CD4-positive, alpha-beta T cell treated with Interferon gamma for 1 hour (primary cell): Measurements from ENCODE around the gene ARHGAP5.
"Not testable (repeated sequence)": the region's sequence is repeated elsewhere in the genome, so short reads cannot be mapped to it uniquely, and the experiment has no call there.

Experiments used
- DNase-seq: peaks from one replicate; pipeline ENCODE4 v3.0.0-alpha.2; 2020

ARHGAP5 gene

GRCh38 chr14:32126899-32127730, 50.0 kb downstream of the ARHGAP5 start:
- not testable (repeated sequence) for DNase-seq

- not testable (repeated sequence) for DNase-seq
These were observed 50.9 kb downstream of the ARHGAP5 start for GRCh38 chr14:32127731-32128654.

- DNase-seq: no peak
These were observed 51.6 kb downstream of the ARHGAP5 start for GRCh38 chr14:32128703-32129102.

- no peak for DNase-seq
These were observed 52.0 kb downstream of the ARHGAP5 start for GRCh38 chr14:32129124-32129523.

GRCh38 chr14:32131689-32132088, 54.6 kb downstream of the ARHGAP5 start:
- DNase-seq: not testable (repeated sequence)

GRCh38 chr14:32134448-32135097, 57.5 kb downstream of the ARHGAP5 start:
- DNase-seq: no peak

GRCh38 chr14:32136027-32136825, 59.1 kb downstream of the ARHGAP5 start:
- no peak for DNase-seq

GRCh38 chr14:32137313-32137712, 60.2 kb downstream of the ARHGAP5 start:
- no peak for DNase-seq

GRCh38 chr14:32137892-32138291, 60.8 kb downstream of the ARHGAP5 start:
- DNase-seq: no peak

- DNase-seq: no peak
These were observed 65.2 kb downstream of the ARHGAP5 start for GRCh38 chr14:32142341-32142740.

- DNase-seq: no peak
These were observed 65.8 kb downstream of the ARHGAP5 start for GRCh38 chr14:32142754-32143437.

- DNase-seq: no peak
These were observed 73.3 kb downstream of the ARHGAP5 start for GRCh38 chr14:32150392-32150791.

- DNase-seq: no peak
These were observed 88.9 kb downstream of the ARHGAP5 start for GRCh38 chr14:32166029-32166428.

- DNase-seq: no peak
These were observed 89.8 kb downstream of the ARHGAP5 start for GRCh38 chr14:32166924-32167323.

GRCh38 chr14:32167907-32168306, 90.8 kb downstream of the ARHGAP5 start:
- DNase-seq: no peak

- DNase-seq: no peak
These were observed 92.1 kb downstream of the ARHGAP5 start for GRCh38 chr14:32169191-32169590.

GRCh38 chr14:32171469-32171868, 94.4 kb downstream of the ARHGAP5 start:
- DNase-seq: no peak

GRCh38 chr14:32183151-32184058, 106.3 kb downstream of the ARHGAP5 start:
- no peak for DNase-seq

GRCh38 chr14:32185097-32185496, 108.0 kb downstream of the ARHGAP5 start:
- no peak for DNase-seq

GRCh38 chr14:32186248-32186647, 109.1 kb downstream of the ARHGAP5 start:
- no peak for DNase-seq

- no peak for DNase-seq
These were observed 112.7 kb downstream of the ARHGAP5 start for GRCh38 chr14:32189811-32190210.
